ENCODE data around the gene PDE4D. TPM values are rescaled to one million over a fixed set of nuclear protein-coding genes. Genes with fewer than 3 reads are reported as not detected.

PDE4D gene
- total and polyA plus RNA-seq, 12 donors, result 1.2 to 18.9 (median 2.1) TPM

DNA sequence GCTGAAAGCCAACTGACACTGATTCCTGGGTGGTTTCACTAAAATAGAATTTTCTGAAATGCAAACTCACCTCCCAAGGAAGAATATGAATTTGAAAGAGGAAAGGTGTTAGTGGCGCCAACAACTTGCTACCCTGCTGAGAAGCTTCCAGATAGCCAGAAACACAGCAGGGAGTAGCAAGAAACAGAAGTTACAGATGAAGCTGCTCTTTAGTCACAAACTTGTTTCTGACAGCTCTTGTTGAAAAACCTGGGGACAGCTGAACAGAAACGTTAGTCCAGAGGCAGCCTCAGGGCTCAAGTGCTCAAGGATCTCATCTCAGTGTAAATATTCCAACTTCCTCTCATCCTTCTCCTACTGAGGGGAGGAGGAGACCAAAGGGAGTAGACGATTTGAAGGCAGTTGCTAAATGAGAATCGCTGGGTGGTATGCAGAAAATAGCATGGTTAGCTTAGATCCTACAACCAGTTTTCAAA, 184.1 kb downstream of the PDE4D start:
- intact Hi-C loops (cut with DNase I), result no loop called here
- no peak for TF ChIP-seq POLR2A (IDR thresholded peaks at IDR 0.05)
- WGBS, 4 donors, result 39 to 45% (median 42%) methylated on average over 4 of the region's 4 CpGs
- no peak for DNase-seq
- Histone ChIP-seq H3K4me1 (replicated peaks in 1 of 2) (no peaks in the 10 kb centered on the region), H3K4me3 (no peak overlapping the region), H3K36me3 (replicated peaks in 1 of 2) (no peaks in the 10 kb centered on the region), H3K27ac (no peak overlapping the region), H3K27me3 (no peaks in the 10 kb centered on the region), H3K9me3 (replicated peaks in 1 of 3) (no peaks in the 10 kb centered on the region)

DNA sequence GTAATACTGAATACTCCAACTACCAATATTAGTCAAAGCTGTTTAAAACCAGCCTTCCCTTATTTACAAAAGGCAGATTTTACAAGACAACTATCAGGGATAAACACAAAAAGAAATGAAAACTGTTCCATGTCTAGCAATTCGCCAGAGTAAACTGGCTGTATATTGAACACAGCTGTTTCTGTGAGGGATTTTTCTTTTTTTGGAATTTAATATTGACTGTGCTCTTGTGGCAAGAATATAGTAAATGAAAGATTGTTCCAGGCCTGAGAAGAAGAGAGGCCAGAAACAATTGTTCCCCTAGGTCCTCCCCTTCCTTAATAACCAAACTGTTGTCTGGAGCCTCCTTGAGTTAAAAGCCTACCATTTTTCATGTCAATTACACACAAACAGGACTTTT, 188.6 kb downstream of the PDE4D start:
- Histone ChIP-seq H3K36me3 (replicated peaks in 1 of 2) (no peaks in the 10 kb centered on the region), H3K4me1 (replicated peaks in 1 of 2) (no peaks in the 10 kb centered on the region), H3K27me3 (no peaks in the 10 kb centered on the region), H3K27ac (no peak overlapping the region), H3K9me3 (replicated peaks in 1 of 3) (no peaks in the 10 kb centered on the region), H3K4me3 (no peak overlapping the region)
- intact Hi-C loops (cut with DNase I), result no loop called here
- DNase-seq, result no peak
- TF ChIP-seq POLR2A (IDR thresholded peaks at IDR 0.05), result no peak
- TF ChIP-seq, protein P1, sequence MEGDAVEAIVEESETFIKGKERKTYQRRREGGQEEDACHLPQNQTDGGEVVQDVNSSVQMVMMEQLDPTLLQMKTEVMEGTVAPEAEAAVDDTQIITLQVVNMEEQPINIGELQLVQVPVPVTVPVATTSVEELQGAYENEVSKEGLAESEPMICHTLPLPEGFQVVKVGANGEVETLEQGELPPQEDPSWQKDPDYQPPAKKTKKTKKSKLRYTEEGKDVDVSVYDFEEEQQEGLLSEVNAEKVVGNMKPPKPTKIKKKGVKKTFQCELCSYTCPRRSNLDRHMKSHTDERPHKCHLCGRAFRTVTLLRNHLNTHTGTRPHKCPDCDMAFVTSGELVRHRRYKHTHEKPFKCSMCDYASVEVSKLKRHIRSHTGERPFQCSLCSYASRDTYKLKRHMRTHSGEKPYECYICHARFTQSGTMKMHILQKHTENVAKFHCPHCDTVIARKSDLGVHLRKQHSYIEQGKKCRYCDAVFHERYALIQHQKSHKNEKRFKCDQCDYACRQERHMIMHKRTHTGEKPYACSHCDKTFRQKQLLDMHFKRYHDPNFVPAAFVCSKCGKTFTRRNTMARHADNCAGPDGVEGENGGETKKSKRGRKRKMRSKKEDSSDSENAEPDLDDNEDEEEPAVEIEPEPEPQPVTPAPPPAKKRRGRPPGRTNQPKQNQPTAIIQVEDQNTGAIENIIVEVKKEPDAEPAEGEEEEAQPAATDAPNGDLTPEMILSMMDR (IDR thresholded peaks at IDR 0.05), result no peak
- WGBS, 4 donors, result 54 to 81% (median 56%) methylated on average over 1 of the region's 1 CpG

DNA sequence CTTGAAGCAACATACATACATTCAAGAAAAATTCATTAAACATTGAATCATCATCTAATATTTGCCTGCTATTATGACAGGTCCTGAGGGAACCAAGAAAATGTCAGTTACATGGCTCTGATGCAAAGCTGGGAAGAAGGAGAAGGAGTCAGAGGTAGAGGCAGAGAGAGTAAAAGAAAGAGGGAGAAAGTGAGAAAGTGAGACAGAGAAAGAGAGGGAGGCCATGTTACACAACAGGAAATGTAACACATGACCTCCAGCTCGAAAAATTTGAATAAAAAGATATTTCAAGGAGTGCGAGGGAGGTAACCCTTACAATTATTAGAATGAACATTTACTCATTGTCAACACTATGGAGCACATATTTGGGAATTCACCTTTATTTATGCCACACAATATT, 189.7 kb downstream of the PDE4D start:
- Histone ChIP-seq H3K36me3 (replicated peaks in 1 of 2) (no peaks in the 10 kb centered on the region), H3K4me1 (replicated peaks in 1 of 2) (no peaks in the 10 kb centered on the region), H3K27ac (no peak overlapping the region), H3K27me3 (no peaks in the 10 kb centered on the region), H3K4me3 (no peak overlapping the region), H3K9me3 (replicated peaks in 1 of 3) (no peaks in the 10 kb centered on the region)
- TF ChIP-seq, protein P1 (IDR thresholded peaks at IDR 0.05), result no peak
- TF ChIP-seq POLR2A (IDR thresholded peaks at IDR 0.05), result no peak
- intact Hi-C loops (cut with DNase I), result no loop called here
- DNase-seq, result no peak
- WGBS, 4 donors, result 56 to 70% (median 64%) methylated on average over 2 of the region's 2 CpGs

DNA sequence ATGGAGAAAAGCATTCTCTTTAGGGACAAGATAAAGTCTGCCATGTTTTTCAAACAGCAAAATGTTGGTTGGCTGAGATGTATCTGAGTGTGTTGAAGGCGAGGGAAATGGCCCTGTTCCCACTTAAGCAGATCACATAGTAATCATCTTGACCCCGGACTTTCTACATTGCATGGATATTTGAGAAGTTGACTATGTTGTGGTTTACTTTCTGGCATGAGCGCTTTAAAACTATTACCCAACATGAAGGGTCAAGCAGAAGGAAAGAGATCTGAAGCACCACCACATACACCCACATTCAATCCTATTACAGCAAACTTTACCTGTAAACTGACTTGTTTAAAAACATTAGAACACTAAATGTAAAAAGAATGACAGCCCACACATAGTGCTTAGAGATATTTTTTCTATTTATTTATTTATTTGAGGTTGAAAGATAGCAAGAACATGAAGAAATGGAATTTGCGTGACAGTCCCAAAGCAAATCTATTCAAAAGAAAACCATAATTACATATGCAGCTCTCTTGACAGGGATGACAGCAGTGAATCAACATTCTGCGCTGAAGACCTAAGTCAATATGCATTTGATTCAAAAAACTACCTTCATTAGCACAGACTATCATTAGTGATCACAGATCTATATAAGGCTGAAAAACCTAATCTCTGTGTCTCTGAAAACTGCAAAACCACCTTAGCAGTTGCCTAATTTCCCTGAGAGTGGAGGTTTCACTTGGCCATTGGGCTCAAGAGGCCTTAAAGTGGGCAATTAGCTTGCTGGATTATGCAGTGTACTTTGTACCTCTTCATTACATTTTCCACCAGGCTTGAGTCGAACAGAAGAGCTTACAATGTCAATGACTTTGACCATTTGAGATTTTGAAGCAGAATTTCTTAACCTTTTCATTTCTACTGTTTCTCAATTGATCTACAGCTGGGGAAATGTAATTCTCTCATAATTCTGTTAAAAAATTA, 195.0 kb downstream of the PDE4D start:
- Histone ChIP-seq H3K36me3 (replicated peaks in 1 of 2) (no peaks in the 10 kb centered on the region), H3K4me1 (replicated peaks in 1 of 2) (no peaks in the 10 kb centered on the region), H3K27ac (no peak overlapping the region), H3K27me3 (no peaks in the 10 kb centered on the region), H3K4me3 (no peak overlapping the region), H3K9me3 (replicated peaks in 1 of 3) (no peaks in the 10 kb centered on the region)
- 69 to 93% (median 74%) methylated on average over 6 of the region's 6 CpGs for WGBS, 4 donors
- TF ChIP-seq, protein P1 (IDR thresholded peaks at IDR 0.05), result no peak
- DNase-seq, result no peak
- intact Hi-C loops (cut with DNase I), result no loop called here
